OCI-LY7 (cell line): ENCODE results near the gene SPSB2. TPM values are rescaled to one million over a fixed set of nuclear protein-coding genes. Genes with fewer than 3 reads are reported as not detected.

Experiments used
- BruUV-seq: library from RNA; stranded (reverse); fragments of 400-500 nt; replicated peaks from 2 replicates; lab custom pipeline; 2021; lab: Mats Ljungman, UMichigan
- CTCF ChIA-PET: fragments of 300-600 bp; sonication (Branson Sonifier 250); formaldehyde crosslinking; loops from one replicate; lab custom pipeline; 2022; ENCODE audit warnings: antibody characterized with exemption; ENCODE audit not compliant: unreplicated experiment; lab: Charles Lee
- POLR2A ChIA-PET: fragments of 300-600 bp; sonication (Branson Sonifier 250); formaldehyde crosslinking; loops from one replicate; lab custom pipeline; 2022; ENCODE audit warnings: antibody characterized with exemption; lab: Charles Lee
- DNase-seq: peaks from one replicate; pipeline ENCODE4 v3.0.0-alpha.2; 2015; ENCODE audit warnings: low spot score
- H2AFZ ChIP-seq: fragments of 200-600 bp; sonication (generic), shearing (Covaris generic); 2 replicates; pipeline ENCODE4 v1.6.1; 2014; ENCODE audit warnings: mild to moderate bottlenecking, antibody characterized with exemption, low read length, moderate library complexity
- H3K27ac ChIP-seq: fragments of 200-600 bp; sonication (generic); 2 replicates; pipeline ENCODE4 v1.5.1; 2014; ENCODE audit warnings: mixed run types, low read depth, mild to moderate bottlenecking, moderate library complexity, low read length, inconsistent platforms; ENCODE audit not compliant: poor library complexity, severe bottlenecking
- H3K36me3 ChIP-seq: fragments of 200-600 bp; sonication (generic); 2 replicates; pipeline ENCODE4 v1.6.1; 2014; ENCODE audit warnings: mild to moderate bottlenecking, antibody characterized with exemption, low read length, moderate library complexity, mixed read lengths; ENCODE audit not compliant: insufficient read depth
- H3K4me1 ChIP-seq: fragments of 200-600 bp; sonication (generic); 2 replicates; pipeline ENCODE4 v1.5.1; 2014; ENCODE audit warnings: mild to moderate bottlenecking, low read length; ENCODE audit not compliant: insufficient read depth, poor library complexity, severe bottlenecking
- H3K4me2 ChIP-seq: fragments of 200-600 bp; sonication (generic); 2 replicates; pipeline ENCODE4 v1.6.1; 2014; ENCODE audit warnings: mild to moderate bottlenecking, low read length
- H3K4me3 ChIP-seq: fragments of 200-600 bp; sonication (generic); 2 replicates; pipeline ENCODE4 v1.5.1; 2014; ENCODE audit warnings: mild to moderate bottlenecking, low read depth, low read length; ENCODE audit not compliant: poor library complexity, severe bottlenecking
- H3K79me2 ChIP-seq: fragments of 200-600 bp; sonication (generic); 2 replicates; pipeline ENCODE4 v1.6.1; 2016; ENCODE audit warnings: low read depth, mild to moderate bottlenecking, low read length, moderate library complexity, mixed read lengths; ENCODE audit not compliant: insufficient read depth
- H3K9me2 ChIP-seq: fragments of 200-600 bp; sonication (generic); 2 replicates; pipeline ENCODE4 v1.6.1; 2016; ENCODE audit warnings: mild to moderate bottlenecking, low read length, mixed read lengths; ENCODE audit not compliant: insufficient read depth
- H3K9me3 ChIP-seq: fragments of 200-600 bp; sonication (generic); 2 replicates; pipeline ENCODE4 v1.6.1; 2014; ENCODE audit warnings: mild to moderate bottlenecking, mixed run types, low read length, mixed read lengths
- H4K20me1 ChIP-seq: fragments of 200-600 bp; sonication (generic); 2 replicates; pipeline ENCODE4 v1.6.1; 2014; ENCODE audit warnings: mild to moderate bottlenecking, antibody characterized with exemption, low read length, moderate library complexity, mixed read lengths; ENCODE audit not compliant: insufficient read depth
- EZH2phosphoT487 ChIP-seq: fragments of 200-600 bp; sonication (generic); IDR thresholded peaks from 2 replicates; pipeline ENCODE4 v1.6.1; 2018; ENCODE audit warnings: low read depth, borderline replicate concordance, mild to moderate bottlenecking, mixed run types, antibody characterized with exemption, low read length, moderate library complexity, mixed read lengths
- intact Hi-C: fragments of 100-400 bp; cut with micrococcal nuclease; formaldehyde crosslinking; loops from one replicate; pipeline ENCODE4 v1.10.0; 2022; ENCODE audit not compliant: unreplicated experiment
- total RNA-seq, 2 experiments: library from RNA; depleted of rRNA in 1 of 2; stranded (reverse); fragments of >200 nt in 1 of 2; shearing (Covaris generic) in 1 of 2; gene quantifications; 2 replicates each; pipeline ENCODE4 v1.2.3, GENCODE V29; 2014 to 2022
- TF ChIP-seq, protein P1 (sequence below): fragments of 200-600 bp; sonication (generic); conservative IDR thresholded peaks from 2 replicates; pipeline ENCODE4 v1.5.1; 2014; ENCODE audit warnings: mild to moderate bottlenecking, antibody characterized with exemption, low read length, moderate library complexity, mixed read lengths

Gene SPSB2
- total RNA-seq, 2 experiments from 2014 or later, result 8.3 to 8.5 TPM

DNA sequence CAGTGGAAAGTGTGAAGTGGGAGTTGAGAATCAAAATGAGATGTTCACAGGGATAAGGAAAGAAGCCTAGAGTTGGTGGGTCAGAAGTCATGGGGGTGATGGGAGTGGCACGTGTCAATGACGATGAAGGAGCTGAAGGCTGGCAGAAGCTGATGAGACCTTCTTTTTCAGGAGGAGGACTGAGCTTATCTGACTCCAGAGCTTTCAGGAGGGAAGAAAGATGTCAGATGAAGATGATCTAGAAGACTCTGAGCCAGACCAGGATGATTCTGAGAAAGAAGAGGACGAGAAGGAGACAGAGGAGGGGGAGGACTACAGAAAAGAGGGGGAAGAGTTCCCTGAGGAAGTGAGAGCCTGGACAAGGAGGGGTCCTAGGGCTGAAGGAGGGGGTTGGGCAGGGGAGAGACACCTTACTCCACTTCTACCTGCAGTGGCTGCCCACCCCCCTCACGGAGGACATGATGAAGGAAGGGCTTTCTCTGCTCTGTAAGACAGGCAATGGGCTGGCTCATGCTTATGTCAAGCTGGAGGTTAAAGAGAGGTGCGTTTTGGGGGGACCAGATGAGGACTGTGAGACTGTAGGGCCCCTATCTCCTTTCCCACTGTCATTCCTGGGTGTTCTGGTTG lies 32.4 kb upstream of the SPSB2 start:
- ChIA-PET POLR2A (interaction anchor here (0.5 to 2.8 kb wide), 6 partner anchors 8 to 54 kb away, joined by 3 to 13 read pairs (median 4); partner anchors contain the start of genes C12orf57, CDCA3, ENO2 and RNU7-1), CTCF (interaction anchor here (0.6 to 0.7 kb wide), 2 partner anchors 15 to 300 kb away, joined by 3 to 4 read pairs; no protein-coding TSS in a partner anchor)
- no peaks in the 10 kb centered on the region for H3K79me2 ChIP-seq
- no peaks in the 10 kb centered on the region for H4K20me1 ChIP-seq
- H2AFZ ChIP-seq, result no peak overlapping the region
- TF ChIP-seq EZH2phosphoT487, result no peak
- TF ChIP-seq, protein P1, sequence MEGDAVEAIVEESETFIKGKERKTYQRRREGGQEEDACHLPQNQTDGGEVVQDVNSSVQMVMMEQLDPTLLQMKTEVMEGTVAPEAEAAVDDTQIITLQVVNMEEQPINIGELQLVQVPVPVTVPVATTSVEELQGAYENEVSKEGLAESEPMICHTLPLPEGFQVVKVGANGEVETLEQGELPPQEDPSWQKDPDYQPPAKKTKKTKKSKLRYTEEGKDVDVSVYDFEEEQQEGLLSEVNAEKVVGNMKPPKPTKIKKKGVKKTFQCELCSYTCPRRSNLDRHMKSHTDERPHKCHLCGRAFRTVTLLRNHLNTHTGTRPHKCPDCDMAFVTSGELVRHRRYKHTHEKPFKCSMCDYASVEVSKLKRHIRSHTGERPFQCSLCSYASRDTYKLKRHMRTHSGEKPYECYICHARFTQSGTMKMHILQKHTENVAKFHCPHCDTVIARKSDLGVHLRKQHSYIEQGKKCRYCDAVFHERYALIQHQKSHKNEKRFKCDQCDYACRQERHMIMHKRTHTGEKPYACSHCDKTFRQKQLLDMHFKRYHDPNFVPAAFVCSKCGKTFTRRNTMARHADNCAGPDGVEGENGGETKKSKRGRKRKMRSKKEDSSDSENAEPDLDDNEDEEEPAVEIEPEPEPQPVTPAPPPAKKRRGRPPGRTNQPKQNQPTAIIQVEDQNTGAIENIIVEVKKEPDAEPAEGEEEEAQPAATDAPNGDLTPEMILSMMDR, result no peak
- H3K36me3 ChIP-seq, result peaks cover 8% of the 10 kb centered on the region; the same call in 1 of the 2 replicates
- H3K4me3 ChIP-seq, result peak overlapping the region; percentile 81
- H3K9me2 ChIP-seq, result no peaks in the 10 kb centered on the region
- intact Hi-C loops, result no loop called here
- peak overlapping the region; percentile 97 for H3K4me2 ChIP-seq
- H3K27ac ChIP-seq, result no peak overlapping the region
- DNase-seq, result no peak
- H3K4me1 ChIP-seq, result peaks cover 18% of the 10 kb centered on the region
- H3K9me3 ChIP-seq, result no peaks in the 10 kb centered on the region
- no TSS peak for BruUV-seq

DNA sequence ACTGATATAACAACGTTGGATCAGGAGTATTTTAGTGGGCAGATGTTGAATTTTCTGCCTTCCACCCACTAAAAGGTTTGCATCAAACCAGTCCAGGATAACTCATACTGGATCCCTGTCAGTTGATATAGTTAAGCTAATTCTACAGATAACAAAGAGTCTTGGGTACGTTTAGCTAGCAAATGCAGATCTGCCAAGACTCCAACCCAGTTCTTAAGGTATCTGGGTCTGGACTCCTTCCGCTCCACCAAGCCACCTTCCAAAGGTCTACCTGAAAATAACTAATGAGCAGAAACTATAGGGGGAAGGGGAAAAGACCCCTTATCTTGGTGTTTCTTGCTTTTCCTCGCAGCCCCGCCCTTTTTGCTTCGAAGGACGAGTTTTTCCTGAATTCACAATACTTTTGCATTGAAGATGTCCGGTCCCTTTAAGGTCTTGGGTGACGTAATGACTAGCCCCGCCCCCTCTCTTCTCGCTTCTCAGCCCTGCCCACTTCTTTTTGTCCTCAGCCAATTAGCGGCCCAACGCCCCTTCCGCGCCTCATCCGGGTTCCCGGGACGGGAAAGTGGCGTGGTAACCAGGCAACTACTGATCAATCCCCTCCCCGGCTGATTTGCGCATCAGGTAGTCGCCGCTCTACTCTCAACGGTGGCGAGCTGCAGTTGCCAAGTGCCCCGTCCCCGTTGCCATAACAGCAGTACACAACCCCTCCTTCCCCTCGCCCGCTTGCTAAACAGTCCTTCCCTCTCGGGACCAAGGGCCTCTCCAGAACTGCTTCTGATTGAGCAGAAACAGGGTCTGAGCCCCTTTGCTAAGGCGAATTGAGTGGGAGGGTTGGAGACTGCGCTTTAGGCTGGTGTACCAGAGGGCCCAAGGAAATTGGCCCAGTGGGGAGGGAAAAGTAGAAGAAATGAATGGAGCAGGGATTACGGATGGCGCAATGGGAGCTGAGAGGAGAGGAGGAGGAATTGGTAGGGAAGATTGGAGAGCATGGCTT lies 31.5 kb upstream of the SPSB2 start, which contains the start of gene LRRC23:
LRRC23 (plus strand) TSS at position 543 of the 997 bp plus-strand sequence. CDS start 812 bp downstream, outside the sequence.
- Histone ChIP-seq H3K4me1 (peaks cover 18% of the 10 kb centered on the region), H3K79me2 (no peaks in the 10 kb centered on the region), H3K27ac (no peak within 1 kb of the TSS), H3K9me2 (no peaks in the 10 kb centered on the region), H3K4me3 (peak within 1 kb of the TSS; percentile 81), H3K9me3 (no peaks in the 10 kb centered on the region), H2AFZ (peak within 1 kb of the TSS; percentile 80), H3K36me3 (peaks cover 8% of the 10 kb centered on the region; the same call in 1 of the 2 replicates), H4K20me1 (no peaks in the 10 kb centered on the region), H3K4me2 (peak within 1 kb of the TSS; percentile 97)
- CTCF ChIA-PET, result no interaction called here
- intact Hi-C loops, result no loop called here
- TF ChIP-seq, protein P1, result no peak
- TF ChIP-seq EZH2phosphoT487, result no peak
- BruUV-seq, result no TSS peak
- peak; percentile 95 for DNase-seq
- POLR2A ChIA-PET, result interaction anchor here (0.6 to 2.8 kb wide), 8 partner anchors 9 to 65 kb away, joined by 3 to 13 read pairs (median 4); partner anchors contain the start of genes C12orf57, CDCA3, ENO2 and GNB3
